ENCODE measurements around the gene LAPTM5.

DNA sequence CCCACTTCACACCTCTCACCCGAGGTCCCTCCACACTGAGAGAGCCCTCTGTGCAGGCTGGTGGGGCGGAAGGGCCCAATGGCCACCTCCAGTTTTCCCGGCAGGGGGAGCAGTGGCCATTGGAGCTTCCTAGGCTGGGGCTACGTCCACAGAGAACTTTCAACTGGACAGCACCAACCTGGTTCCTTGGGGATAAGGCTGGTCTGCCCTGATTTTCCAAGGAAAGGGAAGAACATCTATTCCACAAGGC is 20.3 kb upstream of the LAPTM5 start:
- TF ChIP-seq, protein P1, sequence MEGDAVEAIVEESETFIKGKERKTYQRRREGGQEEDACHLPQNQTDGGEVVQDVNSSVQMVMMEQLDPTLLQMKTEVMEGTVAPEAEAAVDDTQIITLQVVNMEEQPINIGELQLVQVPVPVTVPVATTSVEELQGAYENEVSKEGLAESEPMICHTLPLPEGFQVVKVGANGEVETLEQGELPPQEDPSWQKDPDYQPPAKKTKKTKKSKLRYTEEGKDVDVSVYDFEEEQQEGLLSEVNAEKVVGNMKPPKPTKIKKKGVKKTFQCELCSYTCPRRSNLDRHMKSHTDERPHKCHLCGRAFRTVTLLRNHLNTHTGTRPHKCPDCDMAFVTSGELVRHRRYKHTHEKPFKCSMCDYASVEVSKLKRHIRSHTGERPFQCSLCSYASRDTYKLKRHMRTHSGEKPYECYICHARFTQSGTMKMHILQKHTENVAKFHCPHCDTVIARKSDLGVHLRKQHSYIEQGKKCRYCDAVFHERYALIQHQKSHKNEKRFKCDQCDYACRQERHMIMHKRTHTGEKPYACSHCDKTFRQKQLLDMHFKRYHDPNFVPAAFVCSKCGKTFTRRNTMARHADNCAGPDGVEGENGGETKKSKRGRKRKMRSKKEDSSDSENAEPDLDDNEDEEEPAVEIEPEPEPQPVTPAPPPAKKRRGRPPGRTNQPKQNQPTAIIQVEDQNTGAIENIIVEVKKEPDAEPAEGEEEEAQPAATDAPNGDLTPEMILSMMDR (IDR thresholded peaks at IDR 0.05): no peak
- TF ChIP-seq POLR2A (IDR thresholded peaks at IDR 0.05) (no peak), EP300 (IDR thresholded peaks at IDR 0.05) (no peak)
